LoVo (cell line): ENCODE results near the gene SYDE1.

ENCODE experiments used
- DNase-seq: peaks from one replicate; pipeline ENCODE4 v3.0.0-alpha.2; 2016; ENCODE audit warnings: low spot score

The SYDE1 gene

DNA sequence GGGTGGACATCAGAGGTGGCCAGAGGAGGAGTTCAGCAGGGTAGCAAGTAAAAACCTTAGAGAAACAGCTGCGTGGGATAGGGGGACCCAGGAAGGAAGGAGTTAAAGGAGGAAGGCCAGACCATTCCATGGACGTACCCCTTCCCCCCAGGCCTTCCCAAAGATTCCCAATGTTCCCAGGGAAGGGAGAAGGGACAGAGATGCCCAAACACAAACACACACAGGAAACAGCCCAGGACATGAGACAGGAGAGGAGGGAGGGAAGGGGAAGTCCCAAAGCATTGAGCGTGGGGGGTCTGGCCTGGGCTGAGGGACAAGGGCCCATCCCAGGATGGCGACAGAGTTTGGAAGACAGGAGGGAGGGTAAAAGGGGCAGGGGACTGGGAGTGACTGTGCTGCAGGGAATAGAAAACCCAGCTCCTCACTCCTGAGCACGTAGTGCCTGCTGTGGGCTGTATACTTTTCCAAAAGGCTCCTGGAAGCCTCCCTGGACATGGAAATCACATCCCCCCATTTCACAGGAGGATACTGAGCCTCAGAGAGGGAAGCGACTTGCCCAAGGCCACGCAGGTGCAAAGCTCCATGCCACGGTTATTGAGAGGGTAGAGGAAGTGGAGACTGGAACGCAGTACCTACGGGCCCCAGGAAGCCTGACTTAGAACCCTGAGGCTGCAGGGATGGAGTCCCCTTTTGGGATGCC, 1.1 kb downstream of the SYDE1 start:
- DNase-seq: no peak

- DNase-seq: no peak
Observed at GRCh38 chr19:15108845-15109767, 1.9 kb downstream of the SYDE1 start.

DNA sequence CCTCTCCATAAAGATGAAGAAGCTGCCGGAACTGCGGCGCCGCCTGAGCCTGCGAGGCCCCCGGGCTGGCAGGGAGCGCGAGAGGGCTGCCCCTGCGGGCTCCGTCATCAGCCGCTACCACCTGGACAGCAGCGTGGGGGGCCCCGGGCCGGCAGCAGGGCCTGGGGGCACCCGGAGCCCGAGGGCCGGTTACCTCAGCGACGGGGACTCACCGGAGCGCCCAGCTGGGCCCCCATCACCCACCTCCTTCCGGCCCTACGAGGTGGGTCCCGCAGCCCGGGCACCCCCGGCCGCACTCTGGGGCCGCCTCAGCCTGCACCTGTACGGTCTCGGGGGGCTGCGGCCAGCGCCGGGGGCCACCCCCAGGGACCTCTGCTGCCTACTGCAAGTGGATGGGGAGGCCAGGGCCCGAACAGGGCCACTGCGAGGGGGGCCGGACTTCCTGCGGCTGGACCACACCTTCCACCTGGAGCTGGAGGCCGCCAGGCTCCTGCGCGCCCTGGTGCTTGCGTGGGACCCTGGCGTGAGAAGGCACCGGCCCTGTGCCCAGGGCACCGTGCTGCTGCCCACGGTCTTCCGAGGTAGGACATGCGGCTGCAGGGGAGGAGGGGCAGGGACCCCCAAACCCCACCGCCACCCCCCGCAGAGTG, 2.7 kb downstream of the SYDE1 start:
- DNase-seq: no peak

GRCh38 chr19:15110418-15110815, 3.2 kb downstream of the SYDE1 start:
- DNase-seq: no peak

DNA sequence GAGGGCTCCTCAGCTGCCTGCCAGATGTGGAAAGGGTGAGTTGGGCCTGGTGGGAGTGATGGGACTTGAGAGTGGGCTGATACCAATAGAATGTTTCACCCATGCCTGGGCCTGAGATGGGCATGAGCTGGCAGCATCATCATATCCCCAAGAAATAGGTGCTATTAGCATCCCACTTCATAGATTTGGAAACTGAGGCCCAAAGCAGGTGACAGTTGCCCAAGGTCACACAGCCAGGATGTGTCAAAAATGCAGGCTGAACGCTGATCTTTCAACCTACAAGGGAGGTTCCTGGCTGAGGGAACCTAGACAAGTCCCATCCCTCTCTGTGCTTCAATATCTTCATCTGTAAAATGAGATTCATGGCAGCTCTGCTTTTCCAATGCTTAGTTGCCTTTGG, 4.6 kb downstream of the SYDE1 start:
- DNase-seq: no peak

- DNase-seq: no peak
Observed at GRCh38 chr19:15112385-15112784, 5.2 kb downstream of the SYDE1 start.

DNA sequence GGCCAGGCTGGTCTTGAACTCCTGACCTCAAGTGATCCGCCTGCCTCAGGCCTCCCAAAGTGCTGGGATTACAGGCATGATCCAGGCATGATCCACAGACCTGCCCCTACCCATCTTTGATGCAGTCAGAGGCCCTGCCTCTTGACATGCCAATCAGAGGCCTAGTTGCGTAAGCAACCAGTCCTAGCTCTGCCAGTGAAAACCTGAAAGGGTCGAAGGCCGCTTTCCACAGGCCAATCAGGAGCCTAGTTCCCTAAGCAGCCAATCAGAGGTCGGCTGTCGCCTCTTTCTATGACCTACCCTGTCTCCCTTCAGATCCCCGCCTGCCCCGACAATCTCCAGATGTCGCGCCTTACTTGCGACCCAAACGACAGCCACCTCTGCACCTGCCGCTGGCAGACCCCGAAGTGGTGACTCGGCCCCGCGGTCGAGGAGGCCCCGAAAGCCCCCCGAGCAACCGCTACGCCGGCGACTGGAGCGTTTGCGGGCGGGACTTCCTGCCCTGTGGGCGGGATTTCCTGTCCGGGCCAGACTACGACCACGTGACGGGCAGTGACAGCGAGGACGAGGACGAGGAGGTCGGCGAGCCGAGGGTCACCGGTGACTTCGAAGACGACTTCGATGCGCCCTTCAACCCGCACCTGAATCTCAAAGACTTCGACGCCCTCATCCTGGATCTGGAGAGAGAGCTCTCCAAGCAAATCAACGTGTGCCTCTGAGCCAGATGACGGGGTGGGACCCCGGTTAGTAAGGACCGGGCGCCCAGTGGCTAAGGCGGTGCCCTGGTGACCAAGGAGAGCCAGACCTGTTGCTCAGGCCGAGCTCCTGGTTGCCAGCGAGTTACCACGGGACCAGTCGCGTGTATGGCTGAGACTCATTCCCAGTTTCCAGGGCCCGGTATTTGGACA, 6.3 kb downstream of the SYDE1 start:
- no peak for DNase-seq

DNA sequence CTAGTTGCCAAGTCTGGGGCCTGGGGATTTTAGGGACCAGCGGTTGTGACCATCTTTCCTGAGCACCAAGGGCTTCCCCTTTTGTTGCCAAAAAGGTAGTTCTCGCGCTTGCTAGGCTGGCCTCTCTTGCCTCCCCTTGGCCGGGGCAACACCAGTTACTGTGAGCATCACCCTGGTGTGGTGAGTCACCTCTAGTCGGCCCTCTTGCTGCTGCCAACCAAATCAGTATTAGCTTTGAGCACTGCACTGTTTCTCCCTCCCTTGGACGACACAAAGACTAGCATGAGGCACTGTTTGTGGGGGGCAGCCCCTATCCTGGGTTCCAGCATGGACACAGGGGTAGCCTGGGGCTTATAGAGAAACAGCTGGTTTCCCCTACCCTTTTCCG, 6.9 kb downstream of the SYDE1 start:
- DNase-seq: no peak

DNA sequence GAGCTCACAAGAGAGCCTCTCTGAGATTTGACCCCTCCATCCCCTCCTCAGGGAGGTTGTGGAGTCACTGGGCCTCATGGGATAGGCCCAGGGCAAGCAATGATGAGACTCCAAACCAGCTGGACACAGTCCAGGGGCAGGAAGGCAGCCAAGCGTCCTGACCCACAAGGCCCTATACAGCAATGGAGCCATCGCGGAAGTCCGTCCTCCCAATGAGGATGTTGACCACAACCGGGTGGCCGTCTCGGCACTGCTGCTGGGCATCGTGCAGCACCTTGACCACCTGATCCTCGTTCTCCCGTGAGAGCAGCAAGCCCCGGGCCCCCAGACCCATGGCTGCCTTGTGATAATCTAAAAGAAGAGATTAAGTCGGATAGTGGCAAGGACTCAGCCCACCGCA, 7.9 kb downstream of the SYDE1 start:
- DNase-seq: no peak

DNA sequence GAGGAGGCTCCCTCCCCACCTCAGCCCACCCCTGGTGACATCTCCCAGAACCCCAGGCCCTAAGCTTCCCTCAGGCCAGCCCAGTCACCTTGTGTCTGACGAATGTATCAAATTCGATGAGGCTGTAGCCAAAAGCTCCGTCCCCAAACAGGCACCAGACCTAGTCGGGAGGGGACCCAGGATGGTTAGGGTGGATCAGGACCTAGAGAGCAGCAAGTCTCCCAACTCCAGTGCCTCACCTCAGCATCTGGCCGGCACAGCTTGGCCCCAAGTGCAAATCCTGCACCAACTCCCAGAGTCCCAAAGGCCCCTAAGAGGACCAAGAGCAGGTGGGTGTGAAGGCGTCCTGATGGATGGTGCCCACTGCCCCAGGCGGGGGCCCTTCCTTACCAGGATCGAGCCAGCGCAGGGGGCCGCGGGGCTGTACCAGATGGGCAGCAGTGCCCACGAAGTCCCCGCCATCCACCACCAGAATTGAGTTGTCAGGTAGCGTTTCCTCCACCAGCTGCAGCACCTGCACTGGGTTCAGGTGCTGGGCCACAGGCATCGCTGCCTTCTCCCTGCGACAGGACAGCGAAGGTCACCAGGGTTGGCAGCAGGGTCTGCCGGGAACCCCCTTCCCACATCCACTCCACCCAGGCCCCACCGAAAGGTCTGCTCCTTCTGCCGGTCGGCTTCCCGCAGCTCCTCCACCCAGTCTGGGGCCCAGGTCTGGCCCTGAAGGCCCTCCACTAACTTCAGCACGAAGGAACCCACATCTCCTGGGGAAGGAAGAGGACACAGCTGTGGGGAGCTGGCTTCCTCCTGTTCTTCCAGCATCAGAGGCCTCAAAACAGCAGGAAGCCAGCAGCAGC, 8.8 kb downstream of the SYDE1 start:
- DNase-seq: no peak

DNA sequence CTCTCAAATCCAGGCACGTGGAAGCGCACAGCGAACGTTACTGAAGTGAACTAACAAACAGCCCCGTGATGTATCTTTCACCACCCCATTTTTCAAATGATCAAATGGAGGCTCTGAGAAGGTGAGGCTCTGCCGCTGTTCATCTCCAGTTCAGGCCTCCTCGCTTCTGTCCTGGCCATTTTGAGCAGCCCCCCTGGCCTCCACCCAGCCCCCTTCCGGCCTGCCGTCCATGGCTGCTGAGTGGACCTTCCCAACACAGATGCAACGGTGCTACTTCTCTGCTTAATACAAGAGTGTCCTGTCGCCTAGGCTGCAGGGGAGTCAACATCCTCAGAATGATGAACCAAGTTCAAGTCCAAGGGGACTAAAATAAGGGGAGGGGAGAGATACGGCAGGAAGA, 9.7 kb downstream of the SYDE1 start:
- no peak for DNase-seq

GRCh38 chr19:15118248-15118647, 11.0 kb downstream of the SYDE1 start:
- no peak for DNase-seq

DNA sequence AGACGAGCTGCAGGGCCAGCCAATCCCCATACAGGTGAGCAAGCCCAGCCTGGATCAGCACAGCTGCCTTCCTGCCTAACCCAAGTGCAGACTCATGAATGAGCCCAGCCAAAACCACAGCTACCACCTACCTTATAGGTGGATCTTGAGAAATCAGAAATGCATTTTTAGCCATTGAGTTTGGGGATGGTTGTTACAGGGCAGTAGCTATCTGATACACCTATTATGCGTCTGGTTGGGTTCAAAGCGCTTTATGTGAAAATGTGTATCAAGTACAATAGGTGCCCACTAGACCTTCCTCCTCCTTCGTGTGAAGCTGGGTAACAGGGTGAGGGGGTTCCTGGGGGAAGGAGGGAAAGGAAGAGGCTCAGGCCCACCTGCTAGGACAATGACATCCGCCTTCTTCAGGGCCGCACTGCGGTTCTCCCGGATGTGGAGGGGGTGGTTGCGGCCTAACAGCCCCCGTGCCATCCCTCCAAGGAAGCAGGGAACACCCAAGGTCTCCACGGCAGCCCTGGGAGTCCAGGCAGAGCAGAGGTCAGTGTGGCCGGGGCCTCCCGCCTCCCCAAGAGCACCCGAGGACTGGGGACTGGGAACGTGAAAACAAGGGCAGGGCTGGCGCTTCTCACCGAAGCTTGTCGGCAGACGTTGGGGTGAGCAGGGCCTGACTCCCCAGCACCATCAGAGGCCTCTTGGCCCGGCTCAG, 11.7 kb downstream of the SYDE1 start:
- DNase-seq: no peak

- DNase-seq: no peak
Observed at GRCh38 chr19:15120135-15121026, 13.2 kb downstream of the SYDE1 start.

GRCh38 chr19:15122331-15123030, 15.3 kb downstream of the SYDE1 start:
- DNase-seq: no peak

DNA sequence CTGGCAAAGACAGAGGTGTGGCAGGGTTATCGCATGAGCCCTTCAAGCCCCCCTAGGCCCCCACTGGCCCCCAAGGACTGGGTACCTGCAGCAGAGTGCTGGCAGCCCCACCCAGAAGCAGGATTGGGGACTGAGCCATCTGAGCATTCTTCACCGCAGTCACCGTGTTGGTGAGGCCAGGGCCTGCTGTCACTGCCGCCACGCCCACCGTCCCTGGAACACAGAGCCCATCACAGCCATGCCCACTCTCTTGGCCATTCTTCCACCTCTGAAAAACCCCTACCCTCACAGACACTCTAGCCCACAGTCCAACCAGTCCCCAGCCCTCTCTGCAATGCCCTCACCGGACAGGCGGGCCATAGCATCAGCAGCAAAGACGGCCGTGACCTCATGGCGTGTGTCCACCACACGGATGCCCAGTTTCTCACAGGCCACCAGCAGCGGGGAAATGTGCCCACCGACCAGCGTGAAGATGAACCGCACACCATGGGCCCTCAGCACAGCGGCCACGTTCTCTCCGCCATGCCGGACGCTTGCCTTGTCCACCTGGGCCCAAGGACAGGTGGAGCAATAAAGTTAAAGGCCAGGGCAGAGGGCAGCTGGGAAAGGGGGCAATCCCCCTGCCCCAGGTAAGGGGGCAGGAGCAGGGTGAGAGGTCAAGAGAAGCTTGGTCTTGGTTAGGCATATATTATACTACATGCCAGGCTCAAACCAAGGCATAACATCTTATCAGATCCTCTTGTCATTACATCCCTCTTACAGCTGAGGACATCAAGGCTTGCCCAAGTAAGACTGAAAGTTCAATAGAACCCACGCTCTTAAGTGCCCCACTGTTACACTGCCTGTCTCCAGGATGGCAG, 16.1 kb downstream of the SYDE1 start:
- DNase-seq: no peak

DNA sequence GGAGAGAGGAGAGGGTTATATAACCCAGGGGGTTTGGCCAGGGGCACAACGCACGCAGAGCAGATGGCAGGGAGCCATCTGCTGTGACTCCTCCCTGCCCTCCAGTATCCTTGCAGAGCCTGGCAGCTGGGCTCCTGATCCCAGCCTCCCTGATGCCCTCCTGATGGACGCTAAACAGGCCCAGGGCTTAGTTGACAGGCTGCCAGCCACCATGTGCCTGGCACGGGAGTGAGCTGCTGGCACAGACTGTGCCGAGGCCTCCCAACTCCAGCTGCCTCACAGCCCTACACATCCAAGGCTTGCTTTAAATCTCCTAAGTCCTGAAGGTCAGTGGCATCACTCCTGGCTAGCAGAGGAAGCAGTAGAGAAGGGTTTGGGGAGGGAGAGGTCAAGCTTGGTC, 16.7 kb downstream of the SYDE1 start:
- no peak for DNase-seq
